ENCODE measurements around the gene APOO.

Gene APOO

GRCh38 chrX:23907498-23908218 is at the start of gene APOO, which contains the start of gene CXorf58:
Gene APOO (minus strand): TSS chrX:23907938. CDS start chrX:23907702, 236 bp downstream.
Gene CXorf58 (plus strand): TSS chrX:23908006. CDS start chrX:23910303, 2,297 bp downstream.
- peak; percentile 89 for DNase-seq

- DNase-seq = no peak
Measured at GRCh38 chrX:23954396-23954795, 46.7 kb upstream of the APOO start.

- no peak for DNase-seq
Measured at GRCh38 chrX:23953908-23954269, 46.2 kb upstream of the APOO start.

- no peak for DNase-seq
Measured at GRCh38 chrX:23952984-23953907, 45.5 kb upstream of the APOO start.

GRCh38 chrX:23952391-23952790 is 44.7 kb upstream of the APOO start:
- DNase-seq = no peak

- DNase-seq = no peak
Measured at GRCh38 chrX:23945206-23945605, 37.5 kb upstream of the APOO start.

- DNase-seq = no peak
Measured at GRCh38 chrX:23944234-23944633, 36.5 kb upstream of the APOO start.

- DNase-seq = no peak
Measured at GRCh38 chrX:23939203-23939602, 31.5 kb upstream of the APOO start.

- no peak for DNase-seq
Measured at GRCh38 chrX:23938690-23939089, 31.0 kb upstream of the APOO start.

- DNase-seq = no peak
Measured at GRCh38 chrX:23937100-23937499, 29.4 kb upstream of the APOO start.

GRCh38 chrX:23936180-23936579 is 28.4 kb upstream of the APOO start:
- DNase-seq = no peak

- DNase-seq = no peak
Measured at GRCh38 chrX:23935106-23935505, 27.4 kb upstream of the APOO start.

GRCh38 chrX:23932046-23932445 is 24.3 kb upstream of the APOO start:
- DNase-seq = no peak

GRCh38 chrX:23930894-23931604 is 23.3 kb upstream of the APOO start:
- no peak for DNase-seq

- DNase-seq = no peak
Measured at GRCh38 chrX:23926015-23926414, 18.3 kb upstream of the APOO start.

GRCh38 chrX:23919706-23920320 is 12.1 kb upstream of the APOO start:
- no peak for DNase-seq

- DNase-seq = no peak
Measured at GRCh38 chrX:23919148-23919547, 11.4 kb upstream of the APOO start.

- DNase-seq = no peak
Measured at GRCh38 chrX:23911126-23911835, 3.5 kb upstream of the APOO start.

GRCh38 chrX:23908219-23909004 is 674 bp upstream of the APOO start:
- DNase-seq = no peak

GRCh38 chrX:23907111-23907497 is 634 bp downstream of the APOO start:
- no peak for DNase-seq

GRCh38 chrX:23904096-23904495 is 3.6 kb downstream of the APOO start:
- no peak for DNase-seq
